Measurements from ENCODE around the gene OR5H2.

The OR5H2 gene

DNA sequence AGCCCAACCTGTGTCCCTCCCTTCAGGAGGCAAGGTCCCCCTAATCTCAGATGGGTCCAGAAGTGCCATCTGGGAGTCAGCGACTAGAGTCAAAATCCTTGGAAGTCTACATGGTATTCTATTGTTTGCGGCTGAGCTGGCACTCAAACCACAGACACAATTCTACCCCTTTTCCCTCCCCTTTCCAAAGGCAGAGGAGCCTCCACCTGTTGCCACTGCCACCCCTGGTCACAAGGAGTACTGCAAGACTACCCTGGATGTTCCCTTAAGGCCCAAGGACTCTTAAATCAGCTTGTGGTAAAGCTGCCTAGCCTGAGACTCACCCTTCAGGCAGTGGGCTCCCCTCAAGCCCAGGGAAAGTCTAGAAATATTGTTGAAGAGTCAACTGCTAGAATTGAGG is 22.6 kb upstream of the OR5H2 start:
- H3K4me3 ChIP-seq (ENCODE audit: low read depth, low read length), result no peak overlapping the region
- TF ChIP-seq CTCF (IDR thresholded peaks at IDR 0.05; ENCODE audit: insufficient read depth, low read depth, low read length, missing control alignments), result peak; percentile 26
- DNase-seq (ENCODE audit: low read depth), result peak; percentile 17

GRCh38 chr3:98262046-98262445 is 20.3 kb upstream of the OR5H2 start:
- H3K4me3 ChIP-seq (ENCODE audit: low read depth, low read length), result no peak overlapping the region
- TF ChIP-seq CTCF (IDR thresholded peaks at IDR 0.05; ENCODE audit: insufficient read depth, low read depth, low read length, missing control alignments), result no peak
- DNase-seq (ENCODE audit: low read depth), result no peak

DNA sequence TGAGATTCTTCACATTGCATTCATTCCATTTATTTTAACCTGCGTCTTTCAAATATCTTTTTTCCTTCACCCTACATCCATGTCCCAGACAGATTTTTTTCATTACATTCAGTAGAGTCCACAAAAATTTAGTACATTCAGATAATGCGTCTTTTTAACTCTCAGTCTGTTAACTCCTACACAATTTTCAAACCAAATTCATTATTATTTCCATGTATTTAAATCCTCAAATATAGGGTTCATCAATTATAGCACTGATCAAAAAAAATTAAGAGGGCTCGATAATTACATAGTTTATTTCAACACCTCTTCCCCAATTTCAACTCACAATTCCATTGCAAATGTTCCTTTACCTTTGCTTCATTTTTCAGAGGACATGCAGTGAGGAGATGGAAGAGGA is 18.4 kb upstream of the OR5H2 start, which contains the start of gene OR5H6:
Gene OR5H6 (plus strand): TSS at position 301 of the 400 bp plus-strand sequence. CDS start 89 bp downstream, at position 390.
- H3K4me3 ChIP-seq (ENCODE audit: low read depth, low read length), result no peak within 1 kb of the TSS
- TF ChIP-seq CTCF (IDR thresholded peaks at IDR 0.05; ENCODE audit: insufficient read depth, low read depth, low read length, missing control alignments), result no peak
- DNase-seq (ENCODE audit: low read depth), result no peak

DNA sequence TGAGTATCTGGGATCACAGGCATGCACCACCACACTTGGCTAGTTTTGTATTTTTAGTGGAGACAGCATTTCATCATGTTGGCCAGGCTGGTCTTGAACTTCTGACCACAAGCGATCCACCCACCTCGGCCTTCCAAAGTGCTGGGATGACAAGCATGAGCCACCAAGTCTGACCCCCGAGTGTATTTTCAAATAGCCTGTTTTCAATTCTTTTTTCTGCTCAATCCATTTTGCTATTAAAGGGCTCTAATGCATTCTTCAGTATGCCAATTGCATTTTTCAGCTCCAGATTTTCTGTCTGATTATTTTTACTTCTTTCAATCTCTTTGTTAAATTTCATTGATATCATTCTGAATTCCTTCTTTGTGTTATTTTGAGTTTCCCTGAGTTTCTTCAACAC is 12.5 kb upstream of the OR5H2 start:
- H3K4me3 ChIP-seq (ENCODE audit: low read depth, low read length), result no peak overlapping the region
- no peak for DNase-seq (ENCODE audit: low read depth)
- TF ChIP-seq CTCF (IDR thresholded peaks at IDR 0.05; ENCODE audit: insufficient read depth, low read depth, low read length, missing control alignments), result no peak

DNA sequence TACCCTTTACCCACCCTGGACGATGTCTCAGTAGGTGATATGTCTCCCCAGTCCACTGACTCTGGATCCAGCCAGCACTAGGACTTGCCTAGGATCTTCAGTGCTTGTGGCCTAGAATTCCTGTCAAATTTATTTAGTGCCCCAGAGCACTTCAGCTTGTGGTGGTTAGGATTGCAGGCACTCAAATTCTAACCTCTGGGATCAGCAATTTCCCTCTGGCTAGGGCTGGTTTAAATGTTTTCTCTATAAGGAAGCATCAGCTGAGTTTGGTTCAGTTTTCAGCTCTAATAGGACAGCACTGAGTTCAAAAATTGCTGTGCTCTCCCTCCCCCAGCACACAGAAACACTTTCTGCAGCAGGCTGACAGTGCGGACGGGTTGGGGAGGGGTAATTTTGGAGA is 10.2 kb upstream of the OR5H2 start:
- DNase-seq (ENCODE audit: low read depth), result no peak
- no peak overlapping the region for H3K4me3 ChIP-seq (ENCODE audit: low read depth, low read length)
- TF ChIP-seq CTCF (IDR thresholded peaks at IDR 0.05; ENCODE audit: insufficient read depth, low read depth, low read length, missing control alignments), result no peak

- TF ChIP-seq CTCF (IDR thresholded peaks at IDR 0.05; ENCODE audit: insufficient read depth, low read depth, low read length, missing control alignments), result no peak
- no peak for DNase-seq (ENCODE audit: low read depth)
- no peak overlapping the region for H3K4me3 ChIP-seq (ENCODE audit: low read depth, low read length)
Observed at GRCh38 chr3:98274914-98275313, 7.4 kb upstream of the OR5H2 start.

- DNase-seq (ENCODE audit: low read depth), result no peak
- H3K4me3 ChIP-seq (ENCODE audit: low read depth, low read length), result no peak overlapping the region
- TF ChIP-seq CTCF (IDR thresholded peaks at IDR 0.05; ENCODE audit: insufficient read depth, low read depth, low read length, missing control alignments), result no peak
Observed at GRCh38 chr3:98290916-98291315, 8.6 kb downstream of the OR5H2 start.
